A549 (cell line): ENCODE measurements around the gene AMMECR1.
A peak's percentile ranks its signal among the peaks of the same experiment; 100 is the strongest.

Source experiments
- CBX8 ChIP-seq: fragments of 200-600 bp; sonication (generic); IDR thresholded peaks from 2 replicates; pipeline ENCODE4 v1.6.1; 2016
- CEBPB ChIP-seq, 2 experiments: fragments of >200 bp in 1 of 2; sonication (Bioruptor Twin) in 1 of 2; formaldehyde crosslinking in 1 of 2; IDR thresholded peaks; 2 replicates each; pipeline ENCODE4 v1.6.1; 2012 to 2016
- CHD2 ChIP-seq: fragments of 150-350 bp; IDR thresholded peaks from 2 replicates; pipeline ENCODE4 v1.6.1; 2014; ENCODE audit warnings: low read length; ENCODE audit not compliant: partially characterized antibody
- CHD4 ChIP-seq: fragments of 200-600 bp; sonication (generic); IDR thresholded peaks from 2 replicates; pipeline ENCODE4 v1.6.1; 2016; ENCODE audit warnings: antibody characterized with exemption, mild to moderate bottlenecking, borderline replicate concordance
- CTCF ChIP-seq: fragments of >200 bp; sonication (Bioruptor Twin); formaldehyde crosslinking; IDR thresholded peaks from 3 replicates; pipeline ENCODE4 v1.5.1; 2016
- FOSL2 ChIP-seq, 2 experiments: fragments of 450-650 bp in 1 of 2; fragments of >200 bp in 1 of 2; sonication (Bioruptor Twin) in 1 of 2; formaldehyde crosslinking; IDR thresholded peaks; 2 replicates each; pipeline versions ENCODE4 v1.5.0 to v1.6.1; 2016 to 2020; ENCODE audit warnings: mild to moderate bottlenecking in 1 of 2, moderate library complexity in 1 of 2
- HMGXB4 ChIP-seq: fragments of 250-450 bp; sonication (Bioruptor Pico); IDR thresholded peaks from 2 replicates; pipeline ENCODE4 v1.5.0; 2021; ENCODE audit warnings: mild to moderate bottlenecking, moderate library complexity, borderline replicate concordance
- POLR2A ChIP-seq: IDR thresholded peaks from 2 replicates; pipeline ENCODE4 v1.6.1; 2012; ENCODE audit warnings: mild to moderate bottlenecking, low read length
- POLR2AphosphoS2 ChIP-seq: conservative IDR thresholded peaks from 2 replicates; pipeline ENCODE4 v1.6.1; 2012; ENCODE audit warnings: low read length, improper control_type of control experiment, inconsistent platforms
- RFX5 ChIP-seq: fragments of 450-650 bp; IDR thresholded peaks from 2 replicates; pipeline ENCODE4 v1.7.1; 2014; ENCODE audit warnings: antibody characterized with exemption, mild to moderate bottlenecking, moderate library complexity
- RNF2 ChIP-seq: fragments of 200-600 bp; sonication (generic); IDR thresholded peaks from 2 replicates; pipeline ENCODE4 v1.6.1; 2016; ENCODE audit warnings: low read depth, mild to moderate bottlenecking, antibody characterized with exemption, moderate library complexity, borderline replicate concordance
- SMC3 ChIP-seq: fragments of >200 bp; sonication (Bioruptor Twin); formaldehyde crosslinking; IDR thresholded peaks from 3 replicates; pipeline ENCODE4 v1.6.1; 2018; ENCODE audit warnings: inconsistent platforms
- USF2 ChIP-seq: fragments of 450-650 bp; IDR thresholded peaks from 2 replicates; pipeline ENCODE4 v1.6.1; 2014; ENCODE audit warnings: antibody characterized with exemption
- TF ChIP-seq, protein P1 (sequence below): IDR thresholded peaks from 2 replicates; pipeline ENCODE4 v1.6.1; 2012

DNA sequence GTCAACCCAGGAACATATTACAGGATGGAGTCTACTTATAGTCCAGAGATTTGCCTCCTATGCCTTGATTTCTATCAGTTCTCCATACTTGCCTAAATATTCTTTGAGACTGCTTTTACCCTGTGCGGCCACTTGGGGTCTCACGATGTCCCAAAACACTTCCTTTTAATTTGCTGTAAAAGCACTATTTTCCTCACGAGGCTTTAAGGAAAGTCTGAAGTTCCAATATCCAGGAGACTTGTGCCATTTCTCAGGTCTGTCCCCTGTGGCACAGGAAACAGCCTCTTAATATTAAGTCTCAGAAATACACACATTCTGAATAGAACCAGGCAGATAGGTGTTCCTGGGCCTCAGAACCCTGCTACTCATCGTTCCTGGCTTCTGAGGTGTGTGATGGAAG lies 172.0 kb downstream of the AMMECR1 start:
- peak; percentile 45 for TF ChIP-seq CTCF
- TF ChIP-seq CHD2 = no peak
- TF ChIP-seq SMC3 = peak; percentile 39
- TF ChIP-seq POLR2A = no peak
- TF ChIP-seq CEBPB (IDR thresholded peaks at IDR 0.05) = no peak
- TF ChIP-seq CHD4 = no peak
- no peak for TF ChIP-seq RNF2
- TF ChIP-seq HMGXB4 (CRISPR knock-in tag) = no peak
- no peak for TF ChIP-seq USF2
- TF ChIP-seq, protein P1, sequence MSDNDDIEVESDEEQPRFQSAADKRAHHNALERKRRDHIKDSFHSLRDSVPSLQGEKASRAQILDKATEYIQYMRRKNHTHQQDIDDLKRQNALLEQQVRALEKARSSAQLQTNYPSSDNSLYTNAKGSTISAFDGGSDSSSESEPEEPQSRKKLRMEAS = no peak
- TF ChIP-seq RFX5 = no peak
- TF ChIP-seq FOSL2 (IDR thresholded peaks at IDR 0.05) = no peak
- no peak for TF ChIP-seq FOSL2 (CRISPR knock-in tag; IDR thresholded peaks at IDR 0.05)
- TF ChIP-seq POLR2AphosphoS2 = no peak
- TF ChIP-seq CBX8 = no peak
